ENCODE data around the gene SPEN. TPM values are rescaled to one million over a fixed set of nuclear protein-coding genes. Genes with fewer than 3 reads are reported as not detected.

The SPEN gene
- total RNA-seq, 1 experiment from 2014 or later, result 48.3 TPM

GRCh38 chr1:15944308-15945010 lies 97.0 kb downstream of the SPEN start:
- no peaks in the 10 kb centered on the region for H3K27me3 Mint-ChIP-seq (ENCODE audit: unreplicated experiment)
- TF ChIP-seq CTCF (IDR thresholded peaks at IDR 0.05; ENCODE audit: unreplicated experiment), result no peak
- no peak for DNase-seq
- no TSS peak for BruUV-seq (replicated peaks)
- H3K4me1 Mint-ChIP-seq (ENCODE audit: low read depth, unreplicated experiment), result no peaks in the 10 kb centered on the region
- H3K27ac Mint-ChIP-seq (ENCODE audit: unreplicated experiment), result no peak overlapping the region
- H3K36me3 Mint-ChIP-seq (ENCODE audit: insufficient read depth, unreplicated experiment), result peaks cover 34% of the 10 kb centered on the region
- no peak overlapping the region for H3K4me3 Mint-ChIP-seq (ENCODE audit: low read depth, unreplicated experiment)
- CTCF ChIA-PET, result interaction anchor here (0.7 kb wide), 1 partner anchor 12 kb away, joined by 3 read pairs; no protein-coding TSS in a partner anchor
- no peaks in the 10 kb centered on the region for H3K9me3 Mint-ChIP-seq (ENCODE audit: low read depth, unreplicated experiment)
- intact Hi-C loops (cut with micrococcal nuclease; ENCODE audit: unreplicated experiment), result no loop called here

- no peak for TF ChIP-seq CTCF (IDR thresholded peaks at IDR 0.05; ENCODE audit: unreplicated experiment)
- no peaks in the 10 kb centered on the region for H3K27me3 Mint-ChIP-seq (ENCODE audit: unreplicated experiment)
- H3K4me3 Mint-ChIP-seq (ENCODE audit: low read depth, unreplicated experiment), result no peak overlapping the region
- H3K9me3 Mint-ChIP-seq (ENCODE audit: low read depth, unreplicated experiment), result no peaks in the 10 kb centered on the region
- no TSS peak for BruUV-seq (replicated peaks)
- no peaks in the 10 kb centered on the region for H3K4me1 Mint-ChIP-seq (ENCODE audit: low read depth, unreplicated experiment)
- no peak for DNase-seq
- CTCF ChIA-PET, result interaction anchor here (0.7 kb wide), 1 partner anchor 13 kb away, joined by 3 read pairs; no protein-coding TSS in a partner anchor
- H3K36me3 Mint-ChIP-seq (ENCODE audit: insufficient read depth, unreplicated experiment), result peaks cover 26% of the 10 kb centered on the region
- intact Hi-C loops (cut with micrococcal nuclease; ENCODE audit: unreplicated experiment), result no loop called here
- no peak overlapping the region for H3K27ac Mint-ChIP-seq (ENCODE audit: unreplicated experiment)
These were observed 97.7 kb downstream of the SPEN start for GRCh38 chr1:15945011-15945831.

- Mint-ChIP-seq H3K27ac (ENCODE audit: unreplicated experiment) (no peak overlapping the region), H3K27me3 (ENCODE audit: unreplicated experiment) (no peaks in the 10 kb centered on the region), H3K4me1 (ENCODE audit: low read depth, unreplicated experiment) (no peaks in the 10 kb centered on the region), H3K4me3 (ENCODE audit: low read depth, unreplicated experiment) (no peak overlapping the region), H3K36me3 (ENCODE audit: insufficient read depth, unreplicated experiment) (peaks cover 30% of the 10 kb centered on the region), H3K9me3 (ENCODE audit: low read depth, unreplicated experiment) (no peaks in the 10 kb centered on the region)
- intact Hi-C loops (cut with micrococcal nuclease; ENCODE audit: unreplicated experiment), result no loop called here
- TF ChIP-seq CTCF (IDR thresholded peaks at IDR 0.05; ENCODE audit: unreplicated experiment), result no peak
- CTCF ChIA-PET, result no interaction called here
- no peak for DNase-seq
- no TSS peak for BruUV-seq (replicated peaks)
These were observed 98.4 kb downstream of the SPEN start for GRCh38 chr1:15945832-15946448.

- intact Hi-C loops (cut with micrococcal nuclease; ENCODE audit: unreplicated experiment), result no loop called here
- no peaks in the 10 kb centered on the region for H3K9me3 Mint-ChIP-seq (ENCODE audit: low read depth, unreplicated experiment)
- DNase-seq, result no peak
- H3K27me3 Mint-ChIP-seq (ENCODE audit: unreplicated experiment), result no peaks in the 10 kb centered on the region
- H3K4me1 Mint-ChIP-seq (ENCODE audit: low read depth, unreplicated experiment), result no peaks in the 10 kb centered on the region
- TF ChIP-seq CTCF (IDR thresholded peaks at IDR 0.05; ENCODE audit: unreplicated experiment), result no peak
- H3K36me3 Mint-ChIP-seq (ENCODE audit: insufficient read depth, unreplicated experiment), result peaks cover 32% of the 10 kb centered on the region
- no peak overlapping the region for H3K27ac Mint-ChIP-seq (ENCODE audit: unreplicated experiment)
- BruUV-seq (replicated peaks), result no TSS peak
- CTCF ChIA-PET, result no interaction called here
- H3K4me3 Mint-ChIP-seq (ENCODE audit: low read depth, unreplicated experiment), result no peak overlapping the region
These were observed 99.3 kb downstream of the SPEN start for GRCh38 chr1:15946571-15947381.
